T-helper 2 cell (primary cell): Measurements from ENCODE around the gene ARHGEF40.

ENCODE experiments used
- DNase-seq, 5 experiments: peaks; one replicate each; pipeline versions ENCODE4 v3.0.0 to v3.0.0-alpha.2; 2012 to 2022

ARHGEF40 gene

GRCh38 chr14:21084396-21084795 lies 14.3 kb downstream of the ARHGEF40 start:
- DNase-seq = no peak

- no peak for DNase-seq
Measured at GRCh38 chr14:21084998-21085853, 15.1 kb downstream of the ARHGEF40 start.

- no peak for DNase-seq
Measured at GRCh38 chr14:21086908-21087293, 16.8 kb downstream of the ARHGEF40 start.

GRCh38 chr14:21087294-21088091 lies 17.4 kb downstream of the ARHGEF40 start:
- peak in 4 of 5 experiments; percentile 44 to 94 (median 84) for DNase-seq

- DNase-seq = no peak
Measured at GRCh38 chr14:21088687-21089086, 18.6 kb downstream of the ARHGEF40 start.

- DNase-seq = no peak
Measured at GRCh38 chr14:21089271-21089670, 19.2 kb downstream of the ARHGEF40 start.

GRCh38 chr14:21089877-21090193 lies 19.7 kb downstream of the ARHGEF40 start:
- no peak for DNase-seq

- DNase-seq = no peak
Measured at GRCh38 chr14:21090194-21090939, 20.3 kb downstream of the ARHGEF40 start.

GRCh38 chr14:21090940-21091663 lies 21.0 kb downstream of the ARHGEF40 start:
- no peak for DNase-seq

GRCh38 chr14:21091821-21092272 lies 21.7 kb downstream of the ARHGEF40 start:
- DNase-seq = no peak

GRCh38 chr14:21092273-21093011 lies 22.3 kb downstream of the ARHGEF40 start:
- DNase-seq = peak; percentile 80 to 92 (median 86)

GRCh38 chr14:21093018-21093417 lies 22.9 kb downstream of the ARHGEF40 start:
- DNase-seq = no peak

- DNase-seq = no peak
Measured at GRCh38 chr14:21093769-21094681, 23.9 kb downstream of the ARHGEF40 start.

- no peak for DNase-seq
Measured at GRCh38 chr14:21095430-21096205, 25.5 kb downstream of the ARHGEF40 start.

GRCh38 chr14:21096438-21096837 lies 26.3 kb downstream of the ARHGEF40 start:
- no peak for DNase-seq

- DNase-seq = no peak
Measured at GRCh38 chr14:21096978-21097635, 27.0 kb downstream of the ARHGEF40 start.

- no peak for DNase-seq
Measured at GRCh38 chr14:21097636-21098075, 27.6 kb downstream of the ARHGEF40 start.

GRCh38 chr14:21098076-21098891 lies 28.2 kb downstream of the ARHGEF40 start, which contains the start of gene ZNF219:
Gene ZNF219, minus strand, starts transcription at chr14:21098655. Its CDS starts 5,064 bp downstream, at chr14:21093591.
- peak in 2 of 5 experiments; percentile 26 to 34 for DNase-seq
